GM21447 (cell line): ENCODE results near the gene HSPA1L.
"Not testable (repeated sequence)": the region's sequence is repeated elsewhere in the genome, so short reads cannot be mapped to it uniquely, and the experiment has no call there.

ENCODE experiments used
- ATAC-seq: cut with Tn5 transposase; IDR thresholded peaks from one replicate; pipeline ENCODE4 v1.9.1; 2021; ENCODE audit not compliant: unreplicated experiment

The HSPA1L gene

GRCh38 chr6:31837369-31838113 lies 22.5 kb upstream of the HSPA1L start:
- ATAC-seq: no peak

- ATAC-seq: no peak
These were observed 21.6 kb upstream of the HSPA1L start for GRCh38 chr6:31836474-31837368.

GRCh38 chr6:31836047-31836473 lies 21.0 kb upstream of the HSPA1L start:
- ATAC-seq: no peak

GRCh38 chr6:31834367-31835250 lies 19.5 kb upstream of the HSPA1L start:
- ATAC-seq: peak; percentile 39

GRCh38 chr6:31831350-31832215 lies 16.5 kb upstream of the HSPA1L start:
- ATAC-seq: no peak

GRCh38 chr6:31830886-31831335 lies 15.8 kb upstream of the HSPA1L start:
- no peak for ATAC-seq

- ATAC-seq: no peak
These were observed 14.7 kb upstream of the HSPA1L start for GRCh38 chr6:31829633-31830283.

GRCh38 chr6:31827286-31828079 lies 12.4 kb upstream of the HSPA1L start, which contains the start of gene HSPA1B:
Gene HSPA1B (plus strand): TSS chr6:31827738. CDS start chr6:31827951, 213 bp downstream.
- ATAC-seq: peak; percentile 65

GRCh38 chr6:31826793-31827285 lies 11.8 kb upstream of the HSPA1L start:
- peak; percentile 16 for ATAC-seq

- ATAC-seq: no peak
These were observed 10.5 kb upstream of the HSPA1L start for GRCh38 chr6:31825553-31825952.

GRCh38 chr6:31823592-31824196 lies 8.6 kb upstream of the HSPA1L start:
- not testable (repeated sequence) for ATAC-seq

GRCh38 chr6:31822036-31822821 lies 7.1 kb upstream of the HSPA1L start:
- ATAC-seq: peak; percentile 37

- ATAC-seq: peak; percentile 42
These were observed 6.4 kb upstream of the HSPA1L start for GRCh38 chr6:31821301-31822035.

- ATAC-seq: not testable (repeated sequence)
These were observed 5.3 kb upstream of the HSPA1L start for GRCh38 chr6:31820399-31820798.

GRCh38 chr6:31819871-31820299 lies 4.8 kb upstream of the HSPA1L start:
- ATAC-seq: no peak

- ATAC-seq: not testable (repeated sequence)
These were observed 2.9 kb upstream of the HSPA1L start for GRCh38 chr6:31817929-31818511.
